ENCODE measurements around the gene SLC5A7. TPM values are rescaled to one million over a fixed set of nuclear protein-coding genes. Genes with fewer than 3 reads are reported as not detected.

Gene SLC5A7
- total RNA-seq, 1 experiment from 2014 or later: not detected

DNA sequence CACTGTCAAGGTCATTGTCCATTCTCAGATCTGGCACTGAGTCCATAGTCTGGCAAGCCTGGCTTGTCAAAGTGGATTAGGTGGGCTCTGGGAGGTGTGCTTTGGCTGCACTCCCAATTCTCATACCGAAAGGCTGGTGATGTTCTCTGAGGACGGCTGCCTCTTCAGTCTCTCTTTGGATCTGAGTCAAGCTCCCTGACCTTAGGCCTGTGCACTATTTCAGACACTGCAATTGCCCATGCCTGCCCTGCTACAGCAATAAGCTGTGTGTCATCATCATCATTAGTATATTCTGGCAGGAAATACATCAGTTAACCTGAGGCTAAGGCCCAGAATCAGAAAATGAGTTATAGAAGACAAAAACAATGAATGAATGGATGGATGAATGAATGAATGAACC lies 1.6 kb upstream of the SLC5A7 start:
- TF ChIP-seq EZH2phosphoT487 (IDR thresholded peaks at IDR 0.05; ENCODE audit: borderline replicate concordance, low read length) (no peak), EZH2 (IDR thresholded peaks at IDR 0.05; ENCODE audit: low read length, unreplicated experiment) (no peak), CTCF (conservative IDR thresholded peaks at IDR 0.05; ENCODE audit: low read depth, low read length) (no peak)
- intact Hi-C loops (cut with micrococcal nuclease): loop anchor here (5.0 kb wide), 1 partner anchor 198 kb away; no protein-coding TSS in a partner anchor
- no peak overlapping the region for H3K4me3 ChIP-seq (ENCODE audit: low read length)
- no peak overlapping the region for H3K4me2 ChIP-seq (ENCODE audit: low read length)
- no peaks in the 10 kb centered on the region for H3K9me3 ChIP-seq (ENCODE audit: low read length)
- DNase-seq (no peak), ATAC-seq (no peak)
- no peaks in the 10 kb centered on the region for H4K20me1 ChIP-seq (ENCODE audit: low read length)
- H2AFZ ChIP-seq (ENCODE audit: low read length): no peak overlapping the region
- no peaks in the 10 kb centered on the region for H3K79me2 ChIP-seq (ENCODE audit: low read length)
- no TSS peak for BruUV-seq (replicated peaks)
- ChIA-PET POLR2A (ENCODE audit: unreplicated experiment) (no interaction called here), CTCF (no interaction called here)
- H3K9ac ChIP-seq (ENCODE audit: low read length): no peak overlapping the region
- H3K27ac ChIP-seq (ENCODE audit: low read length): no peak overlapping the region
- H3F3A ChIP-seq (ENCODE audit: low read length, unreplicated experiment): no peaks in the 10 kb centered on the region
- no peaks in the 10 kb centered on the region for H3K27me3 ChIP-seq (ENCODE audit: low read length)
- no peaks in the 10 kb centered on the region for H3K9me2 ChIP-seq (replicated peaks; ENCODE audit: low read length)
- no peaks in the 10 kb centered on the region for H3K4me1 ChIP-seq (ENCODE audit: insufficient read depth, low read length)
- H3K36me3 ChIP-seq (ENCODE audit: low read depth, low read length): no peaks in the 10 kb centered on the region

DNA sequence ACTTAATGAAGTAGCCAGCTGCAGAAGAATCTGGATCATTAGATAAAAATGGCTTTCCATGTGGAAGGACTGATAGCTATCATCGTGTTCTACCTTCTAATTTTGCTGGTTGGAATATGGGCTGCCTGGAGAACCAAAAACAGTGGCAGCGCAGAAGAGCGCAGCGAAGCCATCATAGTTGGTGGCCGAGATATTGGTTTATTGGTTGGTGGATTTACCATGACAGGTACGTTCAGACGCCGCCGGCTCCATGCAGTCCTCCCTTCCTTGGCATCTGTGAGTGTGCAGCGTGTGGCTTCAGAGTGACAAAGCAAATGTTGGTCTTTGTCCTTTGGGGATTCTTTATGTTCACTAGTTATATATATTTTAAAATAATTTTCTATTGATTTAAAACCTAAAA lies 1.8 kb downstream of the SLC5A7 start:
- Histone ChIP-seq H3K9ac (ENCODE audit: low read length) (no peak overlapping the region), H3K9me3 (ENCODE audit: low read length) (no peaks in the 10 kb centered on the region), H3K4me1 (ENCODE audit: insufficient read depth, low read length) (peaks cover 28% of the 10 kb centered on the region), H3K79me2 (ENCODE audit: low read length) (no peaks in the 10 kb centered on the region), H3K36me3 (ENCODE audit: low read depth, low read length) (no peaks in the 10 kb centered on the region), H3K9me2 (replicated peaks; ENCODE audit: low read length) (no peaks in the 10 kb centered on the region), H4K20me1 (ENCODE audit: low read length) (no peaks in the 10 kb centered on the region), H3K4me2 (ENCODE audit: low read length) (no peak overlapping the region), H3F3A (ENCODE audit: low read length, unreplicated experiment) (no peaks in the 10 kb centered on the region), H3K27me3 (ENCODE audit: low read length) (no peaks in the 10 kb centered on the region), H3K4me3 (ENCODE audit: low read length) (no peak overlapping the region), H3K27ac (ENCODE audit: low read length) (no peak overlapping the region), H2AFZ (ENCODE audit: low read length) (no peak overlapping the region)
- ChIA-PET CTCF (no interaction called here), POLR2A (ENCODE audit: unreplicated experiment) (no interaction called here)
- no TSS peak for BruUV-seq (replicated peaks)
- DNase-seq: no peak
- ATAC-seq: no peak
- intact Hi-C loops (cut with micrococcal nuclease): no loop called here
- TF ChIP-seq CTCF (conservative IDR thresholded peaks at IDR 0.05; ENCODE audit: low read depth, low read length) (no peak), EZH2phosphoT487 (IDR thresholded peaks at IDR 0.05; ENCODE audit: borderline replicate concordance, low read length) (no peak), EZH2 (IDR thresholded peaks at IDR 0.05; ENCODE audit: low read length, unreplicated experiment) (no peak)

DNA sequence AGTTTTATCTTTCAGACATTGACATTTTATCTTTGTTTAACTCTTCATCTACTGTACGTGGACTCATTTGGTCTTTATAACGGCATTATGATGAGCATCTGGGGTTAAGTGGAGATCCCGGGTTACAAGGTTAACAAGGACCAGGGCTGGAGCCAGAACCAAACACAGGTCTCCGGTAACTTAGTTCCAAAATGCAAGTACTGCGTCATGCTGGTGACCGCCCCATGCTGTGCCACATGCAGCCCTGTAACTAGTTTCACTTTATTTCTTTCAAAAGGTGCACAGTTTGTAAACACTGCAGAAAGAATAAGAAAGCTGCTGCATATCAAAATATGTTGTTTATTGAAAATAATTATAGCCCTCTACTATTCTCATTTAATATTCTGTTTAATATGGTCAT lies 3.1 kb downstream of the SLC5A7 start:
- POLR2A ChIA-PET (ENCODE audit: unreplicated experiment): no interaction called here
- Histone ChIP-seq H3K4me1 (ENCODE audit: insufficient read depth, low read length) (peaks cover 34% of the 10 kb centered on the region), H3K27ac (ENCODE audit: low read length) (no peak overlapping the region), H2AFZ (ENCODE audit: low read length) (no peak overlapping the region), H3K9me3 (ENCODE audit: low read length) (no peaks in the 10 kb centered on the region), H3K9me2 (replicated peaks; ENCODE audit: low read length) (no peaks in the 10 kb centered on the region), H3K4me3 (ENCODE audit: low read length) (no peak overlapping the region), H3K27me3 (ENCODE audit: low read length) (no peaks in the 10 kb centered on the region), H3K79me2 (ENCODE audit: low read length) (no peaks in the 10 kb centered on the region), H3K4me2 (ENCODE audit: low read length) (no peak overlapping the region), H3K9ac (ENCODE audit: low read length) (no peak overlapping the region), H4K20me1 (ENCODE audit: low read length) (no peaks in the 10 kb centered on the region), H3K36me3 (ENCODE audit: low read depth, low read length) (no peaks in the 10 kb centered on the region), H3F3A (ENCODE audit: low read length, unreplicated experiment) (no peaks in the 10 kb centered on the region)
- DNase-seq: no peak
- intact Hi-C loops (cut with micrococcal nuclease): no loop called here
- no peak for TF ChIP-seq CTCF (conservative IDR thresholded peaks at IDR 0.05; ENCODE audit: low read depth, low read length)
- TF ChIP-seq EZH2phosphoT487 (IDR thresholded peaks at IDR 0.05; ENCODE audit: borderline replicate concordance, low read length): no peak
- TF ChIP-seq EZH2 (IDR thresholded peaks at IDR 0.05; ENCODE audit: low read length, unreplicated experiment): no peak
- no peak for ATAC-seq
- CTCF ChIA-PET: no interaction called here
- BruUV-seq (replicated peaks): no TSS peak

Measured in PC-3 (cell line).